Kidney epithelial cell (primary cell): ENCODE data around the gene VEZF1. TPM values are rescaled to one million over a fixed set of nuclear protein-coding genes. Genes with fewer than 3 reads are reported as not detected.

Experiments used
- DNase-seq: peaks from one replicate; pipeline ENCODE4 v3.0.0-alpha.2; 2010; ENCODE audit warnings: low read depth
- H3K27me3 ChIP-seq: 2 replicates; pipeline ENCODE4 v1.6.0; 2011; ENCODE audit warnings: low read length; ENCODE audit not compliant: control insufficient read depth, insufficient read depth
- H3K36me3 ChIP-seq: 2 replicates; pipeline ENCODE4 v1.5.1; 2011; ENCODE audit warnings: low read length; ENCODE audit not compliant: control insufficient read depth, insufficient read depth
- H3K4me3 ChIP-seq: 2 replicates; pipeline ENCODE4 v1.5.1; 2011; ENCODE audit warnings: low read depth, mild to moderate bottlenecking, control low read depth, low read length
- CTCF ChIP-seq: IDR thresholded peaks from 2 replicates; pipeline ENCODE4 v1.5.1; 2011; ENCODE audit warnings: mild to moderate bottlenecking, moderate library complexity, low read length, control low read depth, inconsistent platforms; ENCODE audit not compliant: insufficient read depth, poor library complexity, severe bottlenecking
- total RNA-seq: library from RNA; depleted of rRNA; stranded (reverse); fragments of >200 nt; gene quantifications from 2 replicates; pipeline ENCODE4 v1.2.3, GENCODE V29; 2015

Gene VEZF1
- total RNA-seq, 1 donor from 2014 or later: 78.3 TPM

DNA sequence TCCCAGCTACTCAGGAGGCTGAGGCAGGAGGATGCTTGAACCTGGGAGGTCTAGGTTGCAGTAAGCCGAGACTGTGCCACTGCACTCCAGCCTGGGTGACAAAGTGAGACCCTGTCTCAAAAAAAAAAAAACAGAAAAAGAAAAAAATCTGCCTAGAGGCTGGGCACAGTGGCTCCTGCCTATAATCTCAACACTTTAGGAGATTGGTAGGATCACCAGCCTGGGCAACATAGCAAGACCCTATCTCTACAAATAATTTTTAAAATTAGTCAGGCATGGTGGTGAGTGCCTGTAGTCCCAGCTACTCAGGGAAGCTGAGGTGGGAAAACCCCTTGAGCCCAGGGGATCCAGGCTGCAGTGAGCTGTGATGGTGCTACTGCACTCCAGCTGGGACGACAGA is 50.6 kb downstream of the VEZF1 start:
- no peak for TF ChIP-seq CTCF
- H3K4me3 ChIP-seq: no peak overlapping the region
- H3K27me3 ChIP-seq: no peaks in the 10 kb centered on the region
- no peak for DNase-seq
- peaks cover 1% of the 10 kb centered on the region for H3K36me3 ChIP-seq

DNA sequence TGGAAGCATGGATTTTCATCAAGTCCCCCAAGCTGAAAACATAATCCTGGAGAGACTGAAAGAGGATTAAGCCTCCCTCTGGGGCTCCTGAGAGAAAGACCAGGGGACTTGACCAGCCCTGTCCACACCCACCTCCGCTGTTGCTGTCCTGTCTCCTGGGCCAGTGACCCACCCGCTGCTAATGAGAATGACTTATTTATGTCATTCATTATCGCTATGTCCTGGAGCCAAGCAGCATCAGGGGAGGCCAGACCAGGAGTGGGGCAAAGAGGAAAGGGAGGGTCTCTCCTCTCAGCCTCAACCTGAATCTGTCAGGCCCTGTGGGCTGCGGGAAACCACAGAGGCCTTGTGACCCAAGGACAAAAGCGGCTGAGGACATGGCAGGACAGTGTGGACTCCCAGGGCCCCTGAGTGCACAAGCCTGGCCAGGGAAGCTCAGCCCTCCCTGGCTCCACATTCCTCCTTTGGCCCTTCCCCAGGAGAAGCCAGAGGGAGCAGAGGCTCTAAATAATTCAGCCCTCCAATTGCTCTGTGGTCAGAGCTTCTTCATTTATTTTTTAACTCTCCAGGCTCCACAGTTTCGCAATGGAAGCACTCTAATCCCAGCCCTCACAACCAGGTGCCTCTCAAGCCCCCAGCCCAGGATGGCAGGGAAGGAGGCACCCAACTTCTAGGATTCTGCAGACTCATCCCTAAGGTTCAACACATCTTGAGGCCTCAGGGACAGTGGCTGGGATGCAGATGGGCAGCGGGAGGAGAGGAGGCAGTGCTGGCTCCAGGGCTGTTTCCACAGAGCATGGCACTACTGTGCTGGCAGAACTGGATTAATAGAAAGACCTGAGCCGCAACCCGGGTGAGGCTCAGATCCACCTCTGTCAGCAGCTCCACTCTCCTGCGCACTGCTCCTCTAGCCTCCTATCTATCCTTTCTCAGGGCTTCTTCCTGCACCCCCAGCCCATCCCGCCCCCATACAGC is 51.9 kb downstream of the VEZF1 start:
- TF ChIP-seq CTCF: no peak
- peaks cover 1% of the 10 kb centered on the region for H3K36me3 ChIP-seq
- no peak overlapping the region for H3K4me3 ChIP-seq
- no peak for DNase-seq
- H3K27me3 ChIP-seq: no peaks in the 10 kb centered on the region

DNA sequence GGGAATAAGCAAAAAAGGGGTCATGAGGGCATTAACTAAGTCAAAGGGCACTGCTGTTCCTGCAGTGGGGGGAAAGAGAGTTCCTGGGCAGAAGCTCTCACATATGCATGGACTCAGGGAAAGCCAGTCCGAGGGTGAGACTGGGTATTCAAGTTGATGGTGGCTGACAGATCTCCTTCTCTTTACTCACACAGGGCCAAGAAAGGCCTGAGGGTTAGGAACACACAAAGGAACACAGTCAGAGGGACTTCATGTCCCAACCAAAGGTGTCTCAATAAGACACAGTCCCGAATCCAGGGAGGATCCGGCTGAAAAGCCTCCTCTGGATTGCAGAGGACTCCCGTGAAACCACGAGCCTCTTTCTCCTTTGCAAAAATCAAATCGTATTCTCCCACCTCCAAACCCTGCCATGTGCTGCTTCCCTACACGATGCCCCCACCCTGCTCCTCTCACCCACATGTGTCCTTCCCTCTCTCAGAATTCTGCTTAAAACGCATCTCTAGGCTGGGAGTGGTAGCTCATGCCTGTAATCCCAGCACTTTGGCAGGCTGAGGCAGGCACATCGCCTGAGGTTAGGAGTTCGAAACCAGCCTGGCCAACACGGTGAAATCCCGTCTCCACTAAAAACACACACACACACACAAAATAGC is 56.4 kb downstream of the VEZF1 start:
- Histone ChIP-seq H3K4me3 (no peak overlapping the region), H3K36me3 (no peaks in the 10 kb centered on the region), H3K27me3 (no peaks in the 10 kb centered on the region)
- no peak for TF ChIP-seq CTCF
- no peak for DNase-seq

GRCh38 chr17:57930239-57930638 is 57.8 kb downstream of the VEZF1 start:
- Histone ChIP-seq H3K4me3 (no peak overlapping the region), H3K36me3 (no peaks in the 10 kb centered on the region), H3K27me3 (no peaks in the 10 kb centered on the region)
- DNase-seq: no peak
- no peak for TF ChIP-seq CTCF

DNA sequence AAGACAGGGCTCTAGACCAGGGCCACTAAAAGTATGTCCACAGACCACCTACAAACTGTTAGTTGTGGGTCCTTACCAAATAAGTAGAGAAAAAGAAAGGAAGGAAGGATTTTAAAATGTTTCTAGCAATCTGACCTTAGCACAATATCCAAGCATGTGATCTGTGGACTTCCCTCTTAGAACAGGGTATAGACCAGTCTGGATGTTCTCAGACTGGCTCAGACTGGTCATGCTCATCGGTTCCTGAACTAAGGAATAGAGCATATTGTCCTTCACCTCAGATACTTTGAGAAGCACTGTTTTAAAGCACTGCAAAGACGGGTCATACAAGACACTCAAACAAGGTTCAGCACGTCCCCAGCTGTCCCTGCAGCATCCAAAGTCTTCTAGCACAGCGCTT is 58.7 kb downstream of the VEZF1 start:
- Histone ChIP-seq H3K4me3 (no peak overlapping the region), H3K36me3 (no peaks in the 10 kb centered on the region), H3K27me3 (no peaks in the 10 kb centered on the region)
- TF ChIP-seq CTCF: no peak
- DNase-seq: no peak
